Body of pancreas (tissue), 4 donors: ENCODE measurements around the gene ATP6V0A1. TPM values are rescaled to one million over a fixed set of nuclear protein-coding genes. Genes with fewer than 3 reads are reported as not detected.
"Not testable (repeated sequence)": the region's sequence is repeated elsewhere in the genome, so short reads cannot be mapped to it uniquely, and the experiment has no call there.

Experiments
- ATAC-seq: fragments of 150-250 bp; one replicate; pipeline ENCODE4 v1.9.1; 2016
- DNase-seq, 4 donors: peaks; one replicate each; pipeline ENCODE4 v3.0.0-alpha.2; 2019
- H3K27ac ChIP-seq, 4 donors: fragments of 200-600 bp; sonication (generic); 1 replicate in 3 of 4; 2 replicates in 1 of 4; pipeline versions ENCODE4 v1.5.1 to v1.6.1; 2016 to 2019; ENCODE audit warnings: mild to moderate bottlenecking in 1 of 4, mixed read lengths in 1 of 4, moderate library complexity in 1 of 4
- H3K27me3 ChIP-seq, 2 donors: fragments of 200-600 bp; sonication (generic); one replicate each; pipeline ENCODE4 v1.6.0; 2016; ENCODE audit warnings: mild to moderate bottlenecking in 1 of 2
- H3K36me3 ChIP-seq, 2 donors: fragments of 200-600 bp; sonication (generic); replicated peaks in 1 of 2; 2 replicates each; pipeline ENCODE4 v1.5.1; 2016; ENCODE audit warnings: low read depth in 2 of 2; ENCODE audit not compliant: insufficient read depth in 1 of 2
- H3K4me1 ChIP-seq: fragments of 200-600 bp; sonication (generic); one replicate; pipeline ENCODE4 v1.6.0; 2016
- H3K4me3 ChIP-seq, 2 donors: fragments of 200-600 bp; sonication (generic); 1 replicate in 1 of 2; 2 replicates in 1 of 2; pipeline ENCODE4 v1.5.1; 2016 to 2019
- H3K9me3 ChIP-seq, 3 donors: fragments of 200-600 bp; sonication (generic); 1 replicate in 2 of 3; 2 replicates in 1 of 3; pipeline ENCODE4 v1.5.1; 2016
- POLR2A ChIP-seq, 3 donors: fragments of 450-650 bp; IDR thresholded peaks; one replicate each; pipeline ENCODE4 v1.6.1; 2016; ENCODE audit warnings: antibody characterized with exemption in 3 of 3, mild to moderate bottlenecking in 2 of 3
- WGBS, 2 donors: methylation state at CpG; one replicate each; pipeline ENCODE4 v1.1.5; 2017; 5-methylcytosine and 5-hydroxymethylcytosine counted together
- intact Hi-C: fragments of 100-400 bp; cut with DNase I; formaldehyde crosslinking; loops from one replicate; pipeline ENCODE4 v1.15.1; 2023
- total RNA-seq, 2 donors: library from RNA; depleted of rRNA; stranded (reverse); fragments of >200 nt; gene quantifications; one replicate each; pipeline ENCODE4 v1.1.0, GENCODE V29; 2016
- TF ChIP-seq, protein P1 (sequence below), 7 experiments: fragments of 450-650 bp in 4 of 7; fragments of 200-600 bp in 3 of 7; sonication (generic) in 3 of 7; IDR thresholded peaks; one replicate each; pipeline ENCODE4 v1.5.1; 2016 to 2019; ENCODE audit warnings: antibody characterized with exemption in 7 of 7

ATP6V0A1 gene
- total RNA-seq, 2 donors from 2014 or later: 35.5 to 71.5 TPM

- H3K27me3 ChIP-seq: no peaks in the 10 kb centered on the region
- 9 to 32% methylated on average over 8 to 72 of the region's 74 CpGs for WGBS, 2 donors
- no peaks in the 10 kb centered on the region for H3K36me3 ChIP-seq
- H3K27ac ChIP-seq: peak overlapping the region in 1 of 4 donors; percentile 21
- peak; percentile 90 to 94 (median 93) for DNase-seq
- no peak overlapping the region for H3K4me3 ChIP-seq
- TF ChIP-seq POLR2A (IDR thresholded peaks at IDR 0.05): peak in 2 of 3 donors; percentile 20 to 22
- TF ChIP-seq, protein P1, sequence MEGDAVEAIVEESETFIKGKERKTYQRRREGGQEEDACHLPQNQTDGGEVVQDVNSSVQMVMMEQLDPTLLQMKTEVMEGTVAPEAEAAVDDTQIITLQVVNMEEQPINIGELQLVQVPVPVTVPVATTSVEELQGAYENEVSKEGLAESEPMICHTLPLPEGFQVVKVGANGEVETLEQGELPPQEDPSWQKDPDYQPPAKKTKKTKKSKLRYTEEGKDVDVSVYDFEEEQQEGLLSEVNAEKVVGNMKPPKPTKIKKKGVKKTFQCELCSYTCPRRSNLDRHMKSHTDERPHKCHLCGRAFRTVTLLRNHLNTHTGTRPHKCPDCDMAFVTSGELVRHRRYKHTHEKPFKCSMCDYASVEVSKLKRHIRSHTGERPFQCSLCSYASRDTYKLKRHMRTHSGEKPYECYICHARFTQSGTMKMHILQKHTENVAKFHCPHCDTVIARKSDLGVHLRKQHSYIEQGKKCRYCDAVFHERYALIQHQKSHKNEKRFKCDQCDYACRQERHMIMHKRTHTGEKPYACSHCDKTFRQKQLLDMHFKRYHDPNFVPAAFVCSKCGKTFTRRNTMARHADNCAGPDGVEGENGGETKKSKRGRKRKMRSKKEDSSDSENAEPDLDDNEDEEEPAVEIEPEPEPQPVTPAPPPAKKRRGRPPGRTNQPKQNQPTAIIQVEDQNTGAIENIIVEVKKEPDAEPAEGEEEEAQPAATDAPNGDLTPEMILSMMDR (IDR thresholded peaks at IDR 0.05): peak; percentile 51 to 84 (median 72)
- ATAC-seq: peak; percentile 89
- H3K9me3 ChIP-seq: no peaks in the 10 kb centered on the region
- H3K4me1 ChIP-seq: peaks cover 28% of the 10 kb centered on the region
- intact Hi-C loops: no loop called here
These were observed 89.6 kb downstream of the ATP6V0A1 start for GRCh38 chr17:42548070-42548837.

GRCh38 chr17:42548993-42549755 is 90.5 kb downstream of the ATP6V0A1 start:
- ATAC-seq: no peak
- Histone ChIP-seq H3K4me1 (peaks cover 37% of the 10 kb centered on the region), H3K27ac (no peak overlapping the region), H3K9me3 (no peaks in the 10 kb centered on the region), H3K27me3 (no peaks in the 10 kb centered on the region), H3K36me3 (no peaks in the 10 kb centered on the region), H3K4me3 (no peak overlapping the region)
- no peak for DNase-seq
- intact Hi-C loops: no loop called here
- WGBS, 2 donors: 67 to 73% methylated on average over 14 of the region's 14 CpGs
- no peak for TF ChIP-seq POLR2A (IDR thresholded peaks at IDR 0.05)
- TF ChIP-seq, protein P1 (IDR thresholded peaks at IDR 0.05): no peak

- Histone ChIP-seq H3K4me1 (peaks cover 43% of the 10 kb centered on the region), H3K27ac (peak within 1 kb of the TSS in 1 of 4 donors; percentile 94)
- ATAC-seq, DNase-seq, H3K36me3 ChIP-seq, H3K27me3 ChIP-seq, H3K4me3 ChIP-seq, H3K9me3 ChIP-seq, intact Hi-C loops: not testable (repeated sequence)
- WGBS, 2 donors: 89% methylated on average over 15 of the region's 15 CpGs; no CpG with 5 or more reads in 1 of the 2 donors
These were observed 94.1 kb downstream of the ATP6V0A1 start, which contains the start of gene HSD17B1 for GRCh38 chr17:42552736-42553135. HSD17B1 (plus strand) TSS chr17:42552923; CDS start chr17:42552934, 11 bp downstream.

DNA sequence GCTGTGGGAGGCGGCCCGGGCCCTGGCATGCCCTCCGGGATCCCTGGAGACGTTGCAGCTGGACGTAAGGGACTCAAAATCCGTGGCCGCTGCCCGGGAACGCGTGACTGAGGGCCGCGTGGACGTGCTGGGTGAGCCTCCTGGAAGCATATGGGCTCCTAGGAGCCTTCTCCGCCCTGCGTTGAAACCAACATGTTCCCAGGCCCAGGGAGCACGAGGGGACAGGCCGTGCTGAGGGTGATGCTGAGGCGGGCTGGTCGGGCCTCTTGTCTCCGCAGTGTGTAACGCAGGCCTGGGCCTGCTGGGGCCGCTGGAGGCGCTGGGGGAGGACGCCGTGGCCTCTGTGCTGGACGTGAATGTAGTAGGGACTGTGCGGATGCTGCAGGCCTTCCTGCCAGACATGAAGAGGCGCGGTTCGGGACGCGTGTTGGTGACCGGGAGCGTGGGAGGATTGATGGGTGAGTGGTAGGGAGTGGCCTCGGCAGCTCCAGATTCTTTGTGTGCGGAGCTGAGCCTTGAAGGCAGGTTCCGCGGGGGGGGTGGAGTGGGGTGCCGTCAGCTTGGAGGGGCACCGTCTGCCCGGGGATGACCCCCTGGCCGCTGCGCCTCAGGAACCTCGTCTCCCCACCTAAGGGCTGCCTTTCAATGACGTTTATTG is 94.6 kb downstream of the ATP6V0A1 start:
- DNase-seq (no peak), ATAC-seq (no peak)
- Histone ChIP-seq H3K36me3 (no peaks in the 10 kb centered on the region), H3K4me1 (peaks cover 37% of the 10 kb centered on the region), H3K27ac (peak overlapping the region in 1 of 4 donors; percentile 94), H3K27me3 (no peaks in the 10 kb centered on the region), H3K9me3 (no peaks in the 10 kb centered on the region), H3K4me3 (no peak overlapping the region)
- WGBS, 2 donors: 74 to 86% methylated on average over 17 to 42 of the region's 45 CpGs
- intact Hi-C loops: no loop called here
- TF ChIP-seq, protein P1 (IDR thresholded peaks at IDR 0.05): no peak
- no peak for TF ChIP-seq POLR2A (IDR thresholded peaks at IDR 0.05)

GRCh38 chr17:42553866-42554249 is 95.2 kb downstream of the ATP6V0A1 start:
- no peaks in the 10 kb centered on the region for H3K27me3 ChIP-seq
- H3K4me1 ChIP-seq: peaks cover 31% of the 10 kb centered on the region
- peak in 2 of 4 donors; percentile 31 to 46 for DNase-seq
- intact Hi-C loops: no loop called here
- peak; percentile 15 for ATAC-seq
- H3K9me3 ChIP-seq: no peaks in the 10 kb centered on the region
- H3K4me3 ChIP-seq: peak overlapping the region; percentile 53 to 67
- peak overlapping the region; percentile 78 to 94 (median 90) for H3K27ac ChIP-seq
- TF ChIP-seq, protein P1 (IDR thresholded peaks at IDR 0.05): no peak
- no peak for TF ChIP-seq POLR2A (IDR thresholded peaks at IDR 0.05)
- 39% methylated on average over 16 of the region's 16 CpGs; no CpG with 5 or more reads in 1 of the 2 donors for WGBS, 2 donors
- no peaks in the 10 kb centered on the region for H3K36me3 ChIP-seq
